GM12874 (cell line): ENCODE results near the gene SART1.

Source experiments
- TF ChIP-seq, protein P1 (sequence below): IDR thresholded peaks from 2 replicates; pipeline ENCODE4 v1.5.1; 2011; ENCODE audit warnings: low read depth, mild to moderate bottlenecking, control low read depth, low read length, moderate library complexity; ENCODE audit not compliant: insufficient read depth

The SART1 gene

GRCh38 chr11:65947133-65947532, 14.4 kb upstream of the SART1 start:
- TF ChIP-seq, protein P1, sequence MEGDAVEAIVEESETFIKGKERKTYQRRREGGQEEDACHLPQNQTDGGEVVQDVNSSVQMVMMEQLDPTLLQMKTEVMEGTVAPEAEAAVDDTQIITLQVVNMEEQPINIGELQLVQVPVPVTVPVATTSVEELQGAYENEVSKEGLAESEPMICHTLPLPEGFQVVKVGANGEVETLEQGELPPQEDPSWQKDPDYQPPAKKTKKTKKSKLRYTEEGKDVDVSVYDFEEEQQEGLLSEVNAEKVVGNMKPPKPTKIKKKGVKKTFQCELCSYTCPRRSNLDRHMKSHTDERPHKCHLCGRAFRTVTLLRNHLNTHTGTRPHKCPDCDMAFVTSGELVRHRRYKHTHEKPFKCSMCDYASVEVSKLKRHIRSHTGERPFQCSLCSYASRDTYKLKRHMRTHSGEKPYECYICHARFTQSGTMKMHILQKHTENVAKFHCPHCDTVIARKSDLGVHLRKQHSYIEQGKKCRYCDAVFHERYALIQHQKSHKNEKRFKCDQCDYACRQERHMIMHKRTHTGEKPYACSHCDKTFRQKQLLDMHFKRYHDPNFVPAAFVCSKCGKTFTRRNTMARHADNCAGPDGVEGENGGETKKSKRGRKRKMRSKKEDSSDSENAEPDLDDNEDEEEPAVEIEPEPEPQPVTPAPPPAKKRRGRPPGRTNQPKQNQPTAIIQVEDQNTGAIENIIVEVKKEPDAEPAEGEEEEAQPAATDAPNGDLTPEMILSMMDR = no peak

- TF ChIP-seq, protein P1 = no peak
Observed at GRCh38 chr11:65947603-65948125, 13.9 kb upstream of the SART1 start.

GRCh38 chr11:65952052-65952521, 9.4 kb upstream of the SART1 start:
- TF ChIP-seq, protein P1 = no peak

- TF ChIP-seq, protein P1 = no peak
Observed at GRCh38 chr11:65953471-65953870, 8.1 kb upstream of the SART1 start.

GRCh38 chr11:65954771-65955170, 6.8 kb upstream of the SART1 start:
- TF ChIP-seq, protein P1 = no peak

DNA sequence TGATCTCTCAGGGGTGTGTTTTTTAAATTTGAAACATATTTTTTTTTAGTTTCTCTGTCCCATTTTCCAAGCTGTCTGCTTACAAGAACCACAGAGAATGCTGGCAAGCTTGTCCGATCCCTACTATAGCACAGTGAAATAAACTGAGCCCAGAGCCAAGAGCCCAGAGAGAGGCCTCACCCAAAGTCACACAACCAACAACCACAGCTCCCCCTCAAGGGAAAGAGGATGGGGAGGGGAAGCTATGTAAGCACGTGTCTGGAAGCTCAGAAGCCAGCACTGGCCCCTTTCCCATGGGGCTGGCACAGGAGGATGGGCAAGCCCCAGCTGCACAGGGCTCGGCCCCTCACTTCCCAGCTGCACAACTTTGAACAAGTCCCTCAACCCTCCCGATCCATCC, 3.2 kb upstream of the SART1 start:
- TF ChIP-seq, protein P1 = no peak

DNA sequence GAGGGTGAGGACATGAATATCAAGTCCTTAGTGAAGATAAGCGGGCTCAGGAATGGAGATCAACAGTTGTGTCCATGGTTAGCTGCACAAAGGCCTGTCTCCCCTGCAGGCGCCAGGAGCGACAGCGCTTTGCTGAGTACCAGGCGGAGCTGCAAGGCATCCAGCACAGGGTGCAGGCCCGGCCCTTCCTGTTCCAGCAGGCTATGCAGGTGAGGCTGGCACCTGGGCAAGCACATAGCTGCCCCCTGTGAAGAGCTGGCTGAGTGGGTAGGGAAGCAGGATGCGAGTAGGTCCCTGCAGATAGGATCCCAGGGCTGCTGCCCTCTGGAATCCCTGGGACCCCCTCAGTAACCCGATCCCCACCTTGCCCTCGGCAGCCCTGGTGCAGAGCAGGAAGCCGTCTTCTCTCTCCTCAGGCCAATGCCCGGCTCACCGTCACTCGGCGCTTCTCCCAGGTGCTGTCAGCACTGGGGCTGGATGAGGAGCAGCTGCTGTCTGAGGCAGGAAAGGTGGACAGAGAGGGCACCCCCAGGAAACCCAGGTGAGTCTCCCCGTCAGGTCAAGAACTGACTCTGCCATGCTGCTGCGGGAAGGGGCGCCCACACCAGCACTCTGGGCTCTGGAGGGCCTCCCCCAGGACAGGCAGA, 2.6 kb upstream of the SART1 start:
- TF ChIP-seq, protein P1 = no peak
